Sigmoid colon (tissue), 4 donors: ENCODE measurements around the gene ZNF800.

Experiments used
- EP300 ChIP-seq, 4 donors: sonication (generic); formaldehyde crosslinking; IDR thresholded peaks; one replicate each; pipeline ENCODE4 v1.6.1; 2017; ENCODE audit warnings: antibody characterized with exemption in 4 of 4
- POLR2AphosphoS5 ChIP-seq, 4 donors: sonication (generic); formaldehyde crosslinking; IDR thresholded peaks; one replicate each; pipeline ENCODE4 v1.6.1; 2017; ENCODE audit warnings: antibody characterized with exemption in 4 of 4

DNA sequence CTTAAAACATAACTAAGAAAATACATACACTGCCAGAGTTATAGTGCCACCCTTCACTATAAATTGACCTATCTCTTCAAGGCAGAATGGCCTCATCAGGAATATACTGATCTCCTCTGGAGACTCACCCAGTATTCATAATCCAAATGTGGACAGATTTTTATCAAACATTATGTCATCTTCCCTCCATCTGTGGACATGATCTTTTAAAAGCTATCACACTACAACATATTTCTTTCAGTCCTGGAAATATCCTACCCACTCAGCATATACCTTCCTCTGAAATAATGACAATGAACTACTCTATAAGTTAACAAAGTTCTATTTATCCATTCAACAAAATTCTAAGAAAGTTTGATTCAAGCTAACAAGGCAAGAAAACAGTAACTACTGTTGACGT lies 3.2 kb downstream of the ZNF800 start:
- TF ChIP-seq POLR2AphosphoS5 (IDR thresholded peaks at IDR 0.05) (no peak), EP300 (IDR thresholded peaks at IDR 0.05) (no peak)
